ENCODE data around the gene CEP112. TPM values are rescaled to one million over a fixed set of nuclear protein-coding genes. Genes with fewer than 3 reads are reported as not detected.

Gene CEP112
- total and polyA plus RNA-seq, 2 of the 8 experiments (the other 6 are each of a cell fraction or from before 2014, with no cell fraction given): 0.62 to 3.1 TPM

DNA sequence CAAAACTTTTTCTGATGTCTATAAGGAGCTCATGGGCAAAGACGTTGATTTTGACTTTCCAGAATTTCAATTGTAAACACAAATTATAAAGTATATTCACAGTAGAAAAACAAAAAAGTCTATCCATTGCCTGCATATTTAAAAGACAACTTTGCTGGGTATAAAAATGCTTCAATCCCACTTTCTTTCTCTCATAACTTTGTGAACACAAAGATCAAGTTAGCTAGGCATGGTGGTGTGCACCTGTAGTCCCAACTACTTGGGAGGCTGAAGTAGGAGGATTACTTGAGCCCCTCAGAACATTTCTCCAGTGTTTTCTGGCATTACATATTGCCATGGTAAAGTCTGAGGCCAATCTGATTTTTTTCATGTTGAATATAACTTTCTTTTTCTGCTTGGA, 547.4 kb downstream of the CEP112 start:
- Histone ChIP-seq H2BK15ac (ENCODE audit: low read length) (no peak overlapping the region), H3K9ac (replicated peaks in 1 of 4; ENCODE audit: extremely low read depth in 1 of 4, low read depth in 3 of 4, low read length in 3 of 4) (no peak overlapping the region), H3K56ac (replicated peaks; ENCODE audit: insufficient read length, low read depth, low read length) (no peak overlapping the region), H3K14ac (ENCODE audit: insufficient read length) (no peak overlapping the region), H4K91ac (replicated peaks; ENCODE audit: insufficient read length, low read length) (no peak overlapping the region), H3K9me3 (ENCODE audit: insufficient read depth in 2 of 2, low read depth in 1 of 2, low read length in 1 of 2) (peaks cover 6 to 8% of the 10 kb centered on the region in 2 experiments; a peak in 1 of 4 replicates), H2AK5ac (ENCODE audit: low read depth, low read length) (no peak overlapping the region), H3K27me3 (replicated peaks in 1 of 4; ENCODE audit: control insufficient read depth in 3 of 4, extremely low read depth in 1 of 4, insufficient read depth in 3 of 4, low read length in 3 of 4) (no peaks in the 10 kb centered on the region), H2BK12ac (ENCODE audit: low read depth, low read length) (no peak overlapping the region), H3K27ac (ENCODE audit: low read depth, low read length) (no peak overlapping the region), H4K20me1 (replicated peaks in 1 of 2; ENCODE audit: control insufficient read depth in 1 of 2, insufficient read depth in 2 of 2, low read length in 2 of 2) (no peaks in the 10 kb centered on the region), H3K23ac (ENCODE audit: insufficient read length) (no peak overlapping the region), H3K36me3 (ENCODE audit: control insufficient read depth in 2 of 4, insufficient read depth in 4 of 4, low read length in 3 of 4) (no peaks in the 10 kb centered on the region; a peak in 1 of 8 replicates), H3K79me2 (ENCODE audit: control insufficient read depth in 1 of 2, insufficient read depth in 2 of 2, low read length in 2 of 2) (no peaks in the 10 kb centered on the region), H4K5ac (ENCODE audit: insufficient read length, low read depth, low read length) (no peak overlapping the region), H3K4ac (replicated peaks; ENCODE audit: insufficient read length, low read depth, low read length) (no peak overlapping the region), H2BK5ac (ENCODE audit: low read depth, low read length) (no peak overlapping the region), H3K4me3 (ENCODE audit: extremely low read depth in 1 of 4, insufficient read depth in 2 of 4, low read depth in 3 of 4, low read length in 4 of 4) (no peak overlapping the region), H2AFZ (ENCODE audit: low read length) (no peak overlapping the region), H4K8ac (ENCODE audit: extremely low read depth, insufficient read depth, low read length) (no peak overlapping the region), H3K23me2 (ENCODE audit: low read depth, low read length) (no peaks in the 10 kb centered on the region), H3K4me2 (ENCODE audit: insufficient read depth in 1 of 2, low read depth in 2 of 2, low read length in 2 of 2) (no peak overlapping the region), H2BK120ac (replicated peaks; ENCODE audit: low read depth, low read length) (no peak overlapping the region), H3K18ac (ENCODE audit: extremely low read depth, low read length) (no peak overlapping the region), H3K4me1 (replicated peaks in 1 of 4; ENCODE audit: control insufficient read depth in 3 of 4, insufficient read depth in 4 of 4, low read length in 3 of 4) (no peaks in the 10 kb centered on the region), H2BK20ac (ENCODE audit: low read length) (no peak overlapping the region), H3K79me1 (ENCODE audit: low read depth, low read length) (no peaks in the 10 kb centered on the region)
- ChIA-PET CTCF (ENCODE audit: partially characterized antibody) (no interaction called here), POLR2A (ENCODE audit: partially characterized antibody) (interaction anchor here (0.6 kb wide), 1 partner anchor 113 kb away, joined by 3 read pairs; no protein-coding TSS in a partner anchor)
- 81% methylated on average over 1 of the region's 1 CpG; no CpG with 5 or more reads in 1 of the 2 experiments for WGBS, 2 experiments (ENCODE audit: extremely low coverage in 1 of 2, insufficient coverage in 1 of 2, insufficient read length in 1 of 2, insufficient replicate concordance in 2 of 2, low coverage in 1 of 2, low lambda C conversion rate in 2 of 2, missing lambda C conversion rate in 1 of 2)
- DNase-seq (ENCODE audit: low read depth in 1 of 2, low spot score in 2 of 2): no peak
- no peak for FAIRE-seq
- TF ChIP-seq EZH2 (IDR thresholded peaks at IDR 0.05; ENCODE audit: low read depth, low read length, severe bottlenecking) (no peak), POLR2AphosphoS5 (IDR thresholded peaks at IDR 0.05; ENCODE audit: low read depth, low read length) (no peak), BRCA1 (IDR thresholded peaks at IDR 0.05; ENCODE audit: low read depth, low read length) (no peak), SP1 (IDR thresholded peaks at IDR 0.05; ENCODE audit: low read depth, low read length) (no peak), NRF1 (IDR thresholded peaks at IDR 0.05; ENCODE audit: low read depth, low read length) (no peak), SIX5 (IDR thresholded peaks at IDR 0.05; ENCODE audit: low read depth, low read length) (no peak), TAF7 (optimal IDR thresholded peaks at IDR 0.05; ENCODE audit: borderline replicate concordance, low read depth, low read length) (no peak), ASH2L (IDR thresholded peaks at IDR 0.05; ENCODE audit: low read length) (no peak), CBX5 (IDR thresholded peaks at IDR 0.05; ENCODE audit: low read depth, low read length) (no peak), KDM1A (IDR thresholded peaks at IDR 0.05; ENCODE audit: borderline replicate concordance, low read length) (no peak), CHD2 (IDR thresholded peaks at IDR 0.05; ENCODE audit: low read length) (no peak), MAFK (IDR thresholded peaks at IDR 0.05; ENCODE audit: low read depth, low read length) (no peak)
- TF ChIP-seq, protein P1, sequence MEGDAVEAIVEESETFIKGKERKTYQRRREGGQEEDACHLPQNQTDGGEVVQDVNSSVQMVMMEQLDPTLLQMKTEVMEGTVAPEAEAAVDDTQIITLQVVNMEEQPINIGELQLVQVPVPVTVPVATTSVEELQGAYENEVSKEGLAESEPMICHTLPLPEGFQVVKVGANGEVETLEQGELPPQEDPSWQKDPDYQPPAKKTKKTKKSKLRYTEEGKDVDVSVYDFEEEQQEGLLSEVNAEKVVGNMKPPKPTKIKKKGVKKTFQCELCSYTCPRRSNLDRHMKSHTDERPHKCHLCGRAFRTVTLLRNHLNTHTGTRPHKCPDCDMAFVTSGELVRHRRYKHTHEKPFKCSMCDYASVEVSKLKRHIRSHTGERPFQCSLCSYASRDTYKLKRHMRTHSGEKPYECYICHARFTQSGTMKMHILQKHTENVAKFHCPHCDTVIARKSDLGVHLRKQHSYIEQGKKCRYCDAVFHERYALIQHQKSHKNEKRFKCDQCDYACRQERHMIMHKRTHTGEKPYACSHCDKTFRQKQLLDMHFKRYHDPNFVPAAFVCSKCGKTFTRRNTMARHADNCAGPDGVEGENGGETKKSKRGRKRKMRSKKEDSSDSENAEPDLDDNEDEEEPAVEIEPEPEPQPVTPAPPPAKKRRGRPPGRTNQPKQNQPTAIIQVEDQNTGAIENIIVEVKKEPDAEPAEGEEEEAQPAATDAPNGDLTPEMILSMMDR (IDR thresholded peaks at IDR 0.05; ENCODE audit: control extremely low read depth in 1 of 3, insufficient read depth in 1 of 3, low read depth in 1 of 3, low read length in 3 of 3): no peak

All from H1 (cell line).